GM23338 (cell line): ENCODE measurements around the gene SEMA5A. TPM values are rescaled to one million over a fixed set of nuclear protein-coding genes. Genes with fewer than 3 reads are reported as not detected.

Experiments used
- ATAC-seq: fragments of 200-7000 bp; cut with Tn5 transposase; 3 replicates; pipeline ENCODE4 v1.9.1; 2020
- DNase-seq: peaks from one replicate; pipeline ENCODE4 v3.0.0-alpha.2; 2015; ENCODE audit warnings: low spot score
- H2AFZ ChIP-seq: fragments of 200-600 bp; sonication (generic); 2 replicates; pipeline ENCODE4 v1.8.0; 2016; ENCODE audit warnings: antibody characterized with exemption, mild to moderate bottlenecking, moderate library complexity
- H3F3A ChIP-seq: fragments of 200-600 bp; sonication (generic); replicated peaks from 2 replicates; pipeline ENCODE4 v1.8.0; 2017; ENCODE audit warnings: antibody characterized with exemption, mixed run types, low read depth
- H3K27ac ChIP-seq: fragments of 200-600 bp; sonication (generic); 2 replicates; pipeline ENCODE4 v1.6.1; 2016; ENCODE audit warnings: low read depth
- H3K27me3 ChIP-seq: fragments of 200-600 bp; sonication (generic); 2 replicates; pipeline ENCODE4 v1.8.0; 2016; ENCODE audit warnings: mild to moderate bottlenecking, mixed run types, moderate library complexity; ENCODE audit not compliant: insufficient read depth
- H3K36me3 ChIP-seq: fragments of 200-600 bp; sonication (generic); 2 replicates; pipeline ENCODE4 v1.8.0; 2016; ENCODE audit warnings: mild to moderate bottlenecking; ENCODE audit not compliant: insufficient read depth
- H3K4me1 ChIP-seq: fragments of 200-600 bp; sonication (generic); 2 replicates; pipeline ENCODE4 v1.8.0; 2016; ENCODE audit warnings: mild to moderate bottlenecking, moderate library complexity; ENCODE audit not compliant: insufficient read depth
- H3K4me2 ChIP-seq: fragments of 200-600 bp; sonication (generic); 2 replicates; pipeline ENCODE4 v1.7.1; 2017; ENCODE audit warnings: mixed run types
- H3K4me3 ChIP-seq: fragments of 200-600 bp; sonication (generic); 2 replicates; pipeline ENCODE4 v1.6.1; 2016; ENCODE audit warnings: mixed run types
- H3K79me2 ChIP-seq: fragments of 200-600 bp; sonication (generic); replicated peaks from 2 replicates; pipeline ENCODE4 v1.8.0; 2017; ENCODE audit warnings: mild to moderate bottlenecking; ENCODE audit not compliant: insufficient read depth
- H3K9me2 ChIP-seq: fragments of 200-600 bp; sonication (generic); 2 replicates; pipeline ENCODE4 v1.8.0; 2017; ENCODE audit not compliant: insufficient read depth
- H4K20me1 ChIP-seq: fragments of 200-600 bp; sonication (generic); replicated peaks from 2 replicates; pipeline ENCODE4 v1.8.0; 2017; ENCODE audit warnings: mild to moderate bottlenecking; ENCODE audit not compliant: insufficient read depth
- H3K27ac Mint-ChIP-seq: 2 replicates; pipeline ENCODE4 v1.8.0; 2020; ENCODE audit warnings: inconsistent platforms, mild to moderate bottlenecking, moderate library complexity, mixed read lengths
- H3K27me3 Mint-ChIP-seq: 3 replicates; pipeline ENCODE4 v1.8.0; 2022; ENCODE audit warnings: low read depth, mild to moderate bottlenecking, moderate library complexity, mixed read lengths, inconsistent platforms; ENCODE audit not compliant: insufficient read depth, poor library complexity
- H3K36me3 Mint-ChIP-seq: 3 replicates; pipeline ENCODE4 v1.8.0; 2021; ENCODE audit warnings: low read depth, mild to moderate bottlenecking, inconsistent platforms, moderate library complexity, mixed read lengths
- H3K4me1 Mint-ChIP-seq: 3 replicates; pipeline ENCODE4 v1.8.0; 2020; ENCODE audit warnings: mild to moderate bottlenecking, inconsistent platforms, mixed read lengths
- H3K4me3 Mint-ChIP-seq: 3 replicates; pipeline ENCODE4 v1.8.0; 2021; ENCODE audit warnings: moderate library complexity, mild to moderate bottlenecking, inconsistent platforms, mixed read lengths
- H3K9me3 Mint-ChIP-seq: 3 replicates; pipeline ENCODE4 v1.8.0; 2020; ENCODE audit warnings: moderate library complexity, mild to moderate bottlenecking, inconsistent platforms, mixed read lengths
- CREB1 ChIP-seq: fragments of 250-450 bp; sonication (Bioruptor Pico); IDR thresholded peaks from 2 replicates; pipeline ENCODE4 v1.5.0; 2020; ENCODE audit warnings: low read depth, mild to moderate bottlenecking, moderate library complexity
- CTCF ChIP-seq, 2 experiments: fragments of 200-600 bp in 1 of 2; sonication (generic) in 1 of 2; conservative IDR thresholded peaks; 2 replicates each; pipeline versions ENCODE4 v1.5.1 to v1.6.1; 2016 to 2017; ENCODE audit warnings: antibody characterized with exemption in 2 of 2, low read depth in 2 of 2, mild to moderate bottlenecking in 2 of 2, moderate library complexity in 1 of 2
- ETS1 ChIP-seq: IDR thresholded peaks from 2 replicates; pipeline ENCODE4 v1.6.1; 2016; ENCODE audit warnings: antibody characterized with exemption
- EZH2 ChIP-seq: fragments of 200-600 bp; sonication (generic); IDR thresholded peaks from one replicate; pipeline ENCODE4 v1.8.0; 2017; ENCODE audit warnings: antibody characterized with exemption, mild to moderate bottlenecking, low read depth; ENCODE audit not compliant: unreplicated experiment
- EZH2phosphoT487 ChIP-seq: fragments of 200-600 bp; sonication (generic); IDR thresholded peaks from one replicate; pipeline ENCODE4 v1.8.1; 2018; ENCODE audit warnings: antibody characterized with exemption; ENCODE audit not compliant: unreplicated experiment
- JUNB ChIP-seq: IDR thresholded peaks from one replicate; pipeline ENCODE4 v1.6.1; 2016; ENCODE audit warnings: antibody characterized with exemption; ENCODE audit not compliant: unreplicated experiment
- NANOG ChIP-seq: IDR thresholded peaks from 2 replicates; pipeline ENCODE4 v1.6.1; 2016; ENCODE audit warnings: antibody characterized with exemption, borderline replicate concordance
- POLR2AphosphoS5 ChIP-seq: IDR thresholded peaks from 2 replicates; pipeline ENCODE4 v1.6.1; 2016; ENCODE audit warnings: antibody characterized with exemption, low read depth
- REST ChIP-seq: IDR thresholded peaks from one replicate; pipeline ENCODE4 v1.6.1; 2018; ENCODE audit warnings: antibody characterized with exemption; ENCODE audit not compliant: unreplicated experiment
- STAT1 ChIP-seq: IDR thresholded peaks from one replicate; pipeline ENCODE4 v1.6.1; 2016; ENCODE audit warnings: antibody characterized with exemption; ENCODE audit not compliant: unreplicated experiment
- ZNF114 ChIP-seq: fragments of 250-450 bp; sonication (Bioruptor Pico); IDR thresholded peaks from 2 replicates; pipeline ENCODE4 v1.5.0; 2020; ENCODE audit warnings: mild to moderate bottlenecking, moderate library complexity
- ZNF331 ChIP-seq: fragments of 250-450 bp; sonication (Bioruptor Pico); IDR thresholded peaks from 2 replicates; pipeline ENCODE4 v1.5.0; 2020; ENCODE audit warnings: low read depth, mild to moderate bottlenecking, moderate library complexity
- ZNF462 ChIP-seq: fragments of 250-450 bp; sonication (Bioruptor Pico); IDR thresholded peaks from 2 replicates; pipeline ENCODE4 v1.5.0; 2020; ENCODE audit warnings: mild to moderate bottlenecking, moderate library complexity
- polyA plus RNA-seq: library from polyadenylated mRNA; unstranded; fragments of >200 nt; fragmentation: Nextera tagmentation; extraction: Ambion mirVana; gene quantifications from 2 replicates; pipeline ENCODE4 v1.2.1, GENCODE V29; 2016
- total RNA-seq: library from RNA; depleted of rRNA; stranded (reverse); fragments of >200 nt; shearing (Covaris generic); gene quantifications from 2 replicates; pipeline ENCODE4 v1.2.3, GENCODE V29; 2014

SEMA5A gene
- total and polyA plus RNA-seq, 2 experiments from 2014 or later: 2.1 to 8.1 TPM

GRCh38 chr5:9544056-9544455 lies 1.8 kb downstream of the SEMA5A start:
- ATAC-seq: no peak
- Mint-ChIP-seq H3K9me3 (no peaks in the 10 kb centered on the region), H3K36me3 (peaks cover 4% of the 10 kb centered on the region; the same call in 1 of the 3 replicates), H3K27ac (no peak overlapping the region), H3K27me3 (peaks cover 5% of the 10 kb centered on the region), H3K4me3 (peak overlapping the region; percentile 74), H3K4me1 (peaks cover 20% of the 10 kb centered on the region)
- Histone ChIP-seq H3K4me1 (peaks cover 12% of the 10 kb centered on the region), H3K4me3 (peak overlapping the region; percentile 95), H3K27ac (no peak overlapping the region), H3K36me3 (no peaks in the 10 kb centered on the region), H3K4me2 (peak overlapping the region; percentile 97), H2AFZ (no peak overlapping the region), H3K79me2 (peaks cover 14% of the 10 kb centered on the region; the same call in 1 of the 2 replicates), H3F3A (no peaks in the 10 kb centered on the region), H3K27me3 (no peaks in the 10 kb centered on the region; the same call in 1 of the 2 replicates), H4K20me1 (0 out of 2 replicates have a peak, but pooled peaks cover 6% of the 10 kb centered on the region), H3K9me2 (no peaks in the 10 kb centered on the region)
- no peak for DNase-seq
- TF ChIP-seq ETS1 (no peak), NANOG (no peak), EZH2 (no peak), CTCF (conservative IDR thresholded peaks at IDR 0.05; ENCODE audit: low read depth in 2 of 2) (no peak), ZNF114 (CRISPR knock-in tag) (no peak), STAT1 (no peak), REST (no peak), POLR2AphosphoS5 (no peak), EZH2phosphoT487 (no peak), CREB1 (CRISPR knock-in tag) (no peak), JUNB (no peak), ZNF462 (CRISPR knock-in tag) (no peak), ZNF331 (CRISPR knock-in tag) (no peak)
